HEK293 (cell line): Measurements from ENCODE around the gene IGIP.

Source experiments
- CTCF ChIA-PET: fragments of 350-600 bp; formaldehyde crosslinking; extraction: SDS; loops from one replicate; lab custom pipeline; 2021; ENCODE audit warnings: antibody characterized with exemption; lab: Yijun Ruan, JAX
- POLR2A ChIA-PET: fragments of 300-600 bp; formaldehyde crosslinking; extraction: SDS; loops from one replicate; lab custom pipeline; 2020; ENCODE audit warnings: antibody characterized with exemption, inconsistent platforms; lab: Yijun Ruan, JAX
- H3K27ac ChIP-seq: fragments of 200-500 bp; sonication (Bioruptor generic); 2 replicates; pipeline ENCODE4 v1.5.1; 2014; ENCODE audit warnings: low read depth, low read length, control low read depth, inconsistent platforms; ENCODE audit errors: extremely low read depth
- H3K36me3 ChIP-seq, 2 experiments: fragments of 200-500 bp in 1 of 2; sonication (Bioruptor generic) in 1 of 2; 1 replicate in 1 of 2; 2 replicates in 1 of 2; pipeline ENCODE4 v1.5.1; 2014 to 2017; ENCODE audit warnings: inconsistent platforms in 2 of 2, low read length in 2 of 2; ENCODE audit not compliant: control insufficient read depth in 2 of 2, insufficient read depth in 1 of 2
- H3K4me1 ChIP-seq: fragments of 200-500 bp; sonication (Bioruptor generic); 2 replicates; pipeline ENCODE4 v1.5.1; 2014; ENCODE audit warnings: mild to moderate bottlenecking, low read length, inconsistent platforms; ENCODE audit not compliant: control insufficient read depth, insufficient read depth
- H3K4me3 ChIP-seq: 2 replicates; pipeline ENCODE4 v1.5.1; 2011; ENCODE audit warnings: low read depth, mild to moderate bottlenecking, control low read depth, low read length, moderate library complexity
- H3K9me3 ChIP-seq: fragments of 200-500 bp; sonication (Bioruptor generic); 2 replicates; pipeline ENCODE4 v1.5.1; 2014; ENCODE audit warnings: low read depth, low read length, inconsistent platforms; ENCODE audit not compliant: control insufficient read depth, insufficient read depth
- KLF8 ChIP-seq: fragments of 450-650 bp; formaldehyde crosslinking; IDR thresholded peaks from 2 replicates; pipeline ENCODE4 v1.5.1; 2016; ENCODE audit warnings: missing biosample characterization, missing genetic modification characterization
- OSR2 ChIP-seq: fragments of 450-650 bp; formaldehyde crosslinking; IDR thresholded peaks from 2 replicates; pipeline ENCODE4 v1.5.1; 2016; ENCODE audit warnings: missing biosample characterization, missing genetic modification characterization
- OVOL3 ChIP-seq: fragments of 450-650 bp; formaldehyde crosslinking; IDR thresholded peaks from 2 replicates; pipeline ENCODE4 v1.5.1; 2016; ENCODE audit warnings: missing biosample characterization, missing genetic modification characterization
- PRDM1 ChIP-seq: fragments of 450-650 bp; formaldehyde crosslinking; IDR thresholded peaks from 2 replicates; pipeline ENCODE4; 2016; ENCODE audit warnings: missing biosample characterization, missing genetic modification characterization
- ZFP37 ChIP-seq: fragments of 450-650 bp; formaldehyde crosslinking; IDR thresholded peaks from 2 replicates; pipeline ENCODE4 v1.5.1; 2016; ENCODE audit warnings: missing biosample characterization, missing genetic modification characterization
- ZNF112 ChIP-seq: fragments of 450-650 bp; formaldehyde crosslinking; IDR thresholded peaks from 2 replicates; pipeline ENCODE4 v1.5.0; 2017; ENCODE audit warnings: missing biosample characterization, missing genetic modification characterization
- ZNF133 ChIP-seq: fragments of 450-650 bp; formaldehyde crosslinking; IDR thresholded peaks from 2 replicates; pipeline ENCODE4 v1.5.1; 2016; ENCODE audit warnings: missing biosample characterization, missing genetic modification characterization
- ZNF274 ChIP-seq, 2 experiments: fragments of 200-500 bp in 1 of 2; fragments of 450-650 bp in 1 of 2; sonication (Bioruptor generic) in 1 of 2; formaldehyde crosslinking in 1 of 2; IDR thresholded peaks; 2 replicates each; pipeline versions ENCODE4 v1.5.1 to v1.6.1; 2014 to 2016; ENCODE audit warnings: borderline replicate concordance in 1 of 2, inconsistent platforms in 1 of 2, low read length in 1 of 2, missing biosample characterization in 1 of 2, missing genetic modification characterization in 1 of 2
- ZNF341 ChIP-seq: fragments of 450-650 bp; formaldehyde crosslinking; IDR thresholded peaks from 2 replicates; pipeline ENCODE4; 2016; ENCODE audit warnings: low read depth, missing biosample characterization, missing genetic modification characterization
- ZNF37A ChIP-seq: fragments of 450-650 bp; IDR thresholded peaks from 2 replicates; pipeline ENCODE4 v1.5.1; 2018; ENCODE audit warnings: missing biosample characterization, missing genetic modification characterization
- ZNF549 ChIP-seq: fragments of 450-650 bp; IDR thresholded peaks from 2 replicates; pipeline ENCODE4 v1.5.1; 2018; ENCODE audit warnings: missing biosample characterization, missing genetic modification characterization, mild to moderate bottlenecking, inconsistent platforms, moderate library complexity
- ZNF624 ChIP-seq: fragments of 450-650 bp; formaldehyde crosslinking; IDR thresholded peaks from 2 replicates; pipeline ENCODE4 v1.5.1; 2017; ENCODE audit warnings: missing biosample characterization, missing genetic modification characterization
- ZNF654 ChIP-seq: fragments of 450-650 bp; formaldehyde crosslinking; IDR thresholded peaks from 2 replicates; pipeline ENCODE4 v1.5.1; 2016; ENCODE audit warnings: low read depth, missing biosample characterization, missing genetic modification characterization
- ZNF670 ChIP-seq: fragments of 450-650 bp; formaldehyde crosslinking; IDR thresholded peaks from 2 replicates; pipeline ENCODE4 v1.5.1; 2016; ENCODE audit warnings: missing biosample characterization, missing genetic modification characterization, low read depth
- ZNF677 ChIP-seq: fragments of 450-650 bp; IDR thresholded peaks from 2 replicates; pipeline ENCODE4 v1.5.0; 2018; ENCODE audit warnings: missing biosample characterization, mild to moderate bottlenecking, missing genetic modification characterization, moderate library complexity
- TF ChIP-seq, protein P1 (sequence below): fragments of 450-650 bp; formaldehyde crosslinking; IDR thresholded peaks from 2 replicates; pipeline ENCODE4 v1.5.1; 2017; ENCODE audit warnings: missing biosample characterization, mild to moderate bottlenecking, missing genetic modification characterization, moderate library complexity
- TF ChIP-seq, protein P2 (sequence below): fragments of 450-650 bp; formaldehyde crosslinking; IDR thresholded peaks from 2 replicates; pipeline ENCODE4 v1.5.1; 2016; ENCODE audit warnings: missing biosample characterization, missing genetic modification characterization
- TF ChIP-seq, protein P3 (sequence below): fragments of 450-650 bp; formaldehyde crosslinking; IDR thresholded peaks from 2 replicates; pipeline ENCODE4 v1.5.1; 2017; ENCODE audit warnings: missing biosample characterization, missing genetic modification characterization
- TF ChIP-seq, protein P4 (sequence below): fragments of 450-650 bp; formaldehyde crosslinking; IDR thresholded peaks from 2 replicates; pipeline ENCODE4 v1.5.1; 2016; ENCODE audit warnings: missing biosample characterization, missing genetic modification characterization
- TF ChIP-seq, protein P5 (sequence below): fragments of 450-650 bp; formaldehyde crosslinking; IDR thresholded peaks from 2 replicates; pipeline ENCODE4 v1.5.1; 2017; ENCODE audit warnings: missing biosample characterization, missing genetic modification characterization
- TF ChIP-seq, protein P6 (sequence below): fragments of 450-650 bp; formaldehyde crosslinking; IDR thresholded peaks from 2 replicates; pipeline ENCODE4 v1.5.1; 2016; ENCODE audit warnings: missing biosample characterization, missing genetic modification characterization

Gene IGIP

DNA sequence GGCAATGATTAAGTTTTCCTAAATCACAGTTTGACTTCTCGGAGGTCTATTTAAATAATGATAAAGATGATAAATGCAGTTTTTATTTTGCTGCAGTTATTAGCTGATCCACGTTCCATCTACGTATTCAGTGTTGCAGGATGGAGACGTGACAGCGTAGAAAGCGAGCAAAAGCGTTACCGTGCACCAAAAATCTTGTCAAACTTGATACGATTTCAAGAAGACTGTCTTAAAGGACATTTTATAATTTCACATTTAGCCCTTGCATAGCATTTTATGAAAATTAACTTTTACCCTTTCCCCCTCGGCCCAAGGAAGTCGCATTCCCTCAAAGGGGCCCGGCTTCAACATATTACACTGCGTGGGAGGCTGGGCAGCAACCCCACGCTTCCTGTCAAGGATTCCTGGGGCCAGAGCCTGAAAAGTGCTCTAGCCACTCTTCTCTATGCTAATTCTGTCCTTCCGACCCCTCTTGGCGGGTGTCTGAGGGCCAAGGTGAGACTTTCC is 18.9 kb upstream of the IGIP start:
- Histone ChIP-seq H3K4me1 (peaks cover 19% of the 10 kb centered on the region), H3K27ac (peak overlapping the region; percentile 92), H3K9me3 (no peaks in the 10 kb centered on the region), H3K4me3 (peak overlapping the region; percentile 85), H3K36me3 (no peaks in the 10 kb centered on the region)
- ChIA-PET CTCF (interaction anchor here (0.6 to 3.4 kb wide), 6 partner anchors 11 to 421 kb away, joined by 4 to 25 read pairs (median 4); no protein-coding TSS in a partner anchor), POLR2A (interaction anchor here (0.6 to 2.4 kb wide), 7 partner anchors 11 to 601 kb away, joined by 3 to 20 read pairs (median 5); no protein-coding TSS in a partner anchor)
- TF ChIP-seq PRDM1 (tag by site-specific recombination): peak; percentile 61; the same call in 1 of the 2 replicates
- TF ChIP-seq, protein P1, sequence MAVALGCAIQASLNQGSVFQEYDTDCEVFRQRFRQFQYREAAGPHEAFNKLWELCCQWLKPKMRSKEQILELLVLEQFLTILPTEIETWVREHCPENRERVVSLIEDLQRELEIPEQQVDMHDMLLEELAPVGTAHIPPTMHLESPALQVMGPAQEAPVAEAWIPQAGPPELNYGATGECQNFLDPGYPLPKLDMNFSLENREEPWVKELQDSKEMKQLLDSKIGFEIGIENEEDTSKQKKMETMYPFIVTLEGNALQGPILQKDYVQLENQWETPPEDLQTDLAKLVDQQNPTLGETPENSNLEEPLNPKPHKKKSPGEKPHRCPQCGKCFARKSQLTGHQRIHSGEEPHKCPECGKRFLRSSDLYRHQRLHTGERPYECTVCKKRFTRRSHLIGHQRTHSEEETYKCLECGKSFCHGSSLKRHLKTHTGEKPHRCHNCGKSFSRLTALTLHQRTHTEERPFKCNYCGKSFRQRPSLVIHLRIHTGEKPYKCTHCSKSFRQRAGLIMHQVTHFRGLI: no peak

DNA sequence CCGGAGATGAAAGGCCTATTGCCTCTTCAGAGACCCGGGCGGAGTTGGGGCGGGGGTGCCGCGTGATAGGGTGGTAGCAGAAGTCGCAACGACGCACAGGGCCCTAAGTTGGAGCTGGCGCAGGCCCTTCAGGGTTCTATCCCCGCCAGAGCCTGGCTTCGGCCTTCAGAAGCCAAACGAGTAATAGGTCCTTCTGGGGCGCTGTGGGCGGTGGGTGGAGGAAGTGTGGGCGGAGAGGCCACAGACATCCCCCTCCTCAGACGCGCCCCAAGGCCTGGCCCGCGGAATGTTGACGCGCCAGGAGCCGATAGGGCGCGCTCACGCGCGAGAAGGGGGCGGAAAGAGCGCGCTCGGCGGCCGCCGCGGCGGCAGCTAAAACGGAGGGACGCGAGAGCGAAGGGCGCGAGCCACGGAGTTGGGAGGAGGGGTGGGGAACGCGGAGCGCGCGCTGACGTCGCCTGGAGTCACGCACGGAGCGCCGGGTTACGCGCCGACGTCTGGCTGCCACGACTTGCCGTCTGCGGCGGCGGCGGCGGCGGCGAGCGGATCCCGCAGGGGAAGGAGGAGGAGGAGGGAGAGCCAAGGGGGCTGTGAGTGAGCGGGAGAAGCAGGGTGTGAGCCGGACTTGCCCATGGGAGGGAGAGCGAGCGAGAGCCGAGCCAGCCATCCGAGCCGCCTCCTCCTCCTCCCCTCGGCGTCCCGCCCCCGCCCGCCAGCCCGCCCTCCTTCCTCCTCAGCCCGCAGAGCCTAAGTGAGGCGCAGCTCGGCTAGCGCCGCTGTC is 18.2 kb upstream of the IGIP start:
- peak overlapping the region; percentile 92 for H3K27ac ChIP-seq
- H3K4me1 ChIP-seq: peaks cover 19% of the 10 kb centered on the region
- ChIA-PET CTCF (interaction anchor here (0.6 to 3.4 kb wide), 6 partner anchors 11 to 422 kb away, joined by 3 to 25 read pairs (median 4); no protein-coding TSS in a partner anchor), POLR2A (interaction anchor here (0.6 to 2.4 kb wide), 11 partner anchors 10 to 601 kb away, joined by 3 to 20 read pairs (median 4); no protein-coding TSS in a partner anchor)
- no peaks in the 10 kb centered on the region for H3K9me3 ChIP-seq
- peak overlapping the region; percentile 85 for H3K4me3 ChIP-seq
- H3K36me3 ChIP-seq: no peaks in the 10 kb centered on the region
- TF ChIP-seq OVOL3 (tag by site-specific recombination) (no peak), ZNF549 (no peak), ZNF341 (tag by site-specific recombination) (no peak), KLF8 (tag by site-specific recombination) (peak; percentile 66), ZNF133 (no peak), ZNF112 (tag by site-specific recombination) (no peak), ZFP37 (tag by site-specific recombination) (peak; percentile 68), ZNF37A (tag by site-specific recombination) (no peak), ZNF654 (tag by site-specific recombination) (no peak), ZNF677 (tag by site-specific recombination) (no peak), OSR2 (tag by site-specific recombination) (no peak), ZNF670 (tag by site-specific recombination) (no peak), ZNF624 (no peak), ZNF274 (IDR thresholded peaks at IDR 0.05; ENCODE audit: low read length) (no peak), ZNF274 (tag by site-specific recombination; IDR thresholded peaks at IDR 0.05; ENCODE audit: borderline replicate concordance) (no peak)
- TF ChIP-seq, protein P2, sequence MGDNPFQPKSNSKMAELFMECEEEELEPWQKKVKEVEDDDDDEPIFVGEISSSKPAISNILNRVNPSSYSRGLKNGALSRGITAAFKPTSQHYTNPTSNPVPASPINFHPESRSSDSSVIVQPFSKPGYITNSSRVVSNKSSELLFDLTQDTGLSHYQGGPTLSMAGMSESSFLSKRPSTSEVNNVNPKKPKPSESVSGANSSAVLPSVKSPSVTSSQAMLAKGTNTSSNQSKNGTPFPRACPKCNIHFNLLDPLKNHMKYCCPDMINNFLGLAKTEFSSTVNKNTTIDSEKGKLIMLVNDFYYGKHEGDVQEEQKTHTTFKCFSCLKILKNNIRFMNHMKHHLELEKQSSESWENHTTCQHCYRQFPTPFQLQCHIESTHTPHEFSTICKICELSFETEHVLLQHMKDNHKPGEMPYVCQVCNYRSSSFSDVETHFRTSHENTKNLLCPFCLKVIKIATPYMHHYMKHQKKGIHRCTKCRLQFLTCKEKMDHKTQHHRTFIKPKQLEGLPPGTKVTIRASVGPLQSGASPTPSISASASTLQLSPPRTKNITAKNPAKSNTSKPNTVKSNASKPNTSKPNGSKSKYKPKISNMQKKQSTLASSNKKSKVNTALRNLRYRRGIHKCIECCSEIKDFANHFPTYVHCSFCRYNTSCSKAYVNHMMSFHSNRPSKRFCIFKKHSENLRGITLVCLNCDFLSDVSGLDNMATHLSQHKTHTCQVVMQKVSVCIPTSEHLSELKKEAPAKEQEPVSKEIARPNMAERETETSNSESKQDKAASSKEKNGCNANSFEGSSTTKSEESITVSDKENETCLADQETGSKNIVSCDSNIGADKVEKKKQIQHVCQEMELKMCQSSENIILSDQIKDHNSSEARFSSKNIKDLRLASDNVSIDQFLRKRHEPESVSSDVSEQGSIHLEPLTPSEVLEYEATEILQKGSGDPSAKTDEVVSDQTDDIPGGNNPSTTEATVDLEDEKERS (tag by site-specific recombination): no peak
- TF ChIP-seq, protein P3, sequence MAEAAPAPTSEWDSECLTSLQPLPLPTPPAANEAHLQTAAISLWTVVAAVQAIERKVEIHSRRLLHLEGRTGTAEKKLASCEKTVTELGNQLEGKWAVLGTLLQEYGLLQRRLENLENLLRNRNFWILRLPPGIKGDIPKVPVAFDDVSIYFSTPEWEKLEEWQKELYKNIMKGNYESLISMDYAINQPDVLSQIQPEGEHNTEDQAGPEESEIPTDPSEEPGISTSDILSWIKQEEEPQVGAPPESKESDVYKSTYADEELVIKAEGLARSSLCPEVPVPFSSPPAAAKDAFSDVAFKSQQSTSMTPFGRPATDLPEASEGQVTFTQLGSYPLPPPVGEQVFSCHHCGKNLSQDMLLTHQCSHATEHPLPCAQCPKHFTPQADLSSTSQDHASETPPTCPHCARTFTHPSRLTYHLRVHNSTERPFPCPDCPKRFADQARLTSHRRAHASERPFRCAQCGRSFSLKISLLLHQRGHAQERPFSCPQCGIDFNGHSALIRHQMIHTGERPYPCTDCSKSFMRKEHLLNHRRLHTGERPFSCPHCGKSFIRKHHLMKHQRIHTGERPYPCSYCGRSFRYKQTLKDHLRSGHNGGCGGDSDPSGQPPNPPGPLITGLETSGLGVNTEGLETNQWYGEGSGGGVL (tag by site-specific recombination): peak; percentile 97
- TF ChIP-seq, protein P4, sequence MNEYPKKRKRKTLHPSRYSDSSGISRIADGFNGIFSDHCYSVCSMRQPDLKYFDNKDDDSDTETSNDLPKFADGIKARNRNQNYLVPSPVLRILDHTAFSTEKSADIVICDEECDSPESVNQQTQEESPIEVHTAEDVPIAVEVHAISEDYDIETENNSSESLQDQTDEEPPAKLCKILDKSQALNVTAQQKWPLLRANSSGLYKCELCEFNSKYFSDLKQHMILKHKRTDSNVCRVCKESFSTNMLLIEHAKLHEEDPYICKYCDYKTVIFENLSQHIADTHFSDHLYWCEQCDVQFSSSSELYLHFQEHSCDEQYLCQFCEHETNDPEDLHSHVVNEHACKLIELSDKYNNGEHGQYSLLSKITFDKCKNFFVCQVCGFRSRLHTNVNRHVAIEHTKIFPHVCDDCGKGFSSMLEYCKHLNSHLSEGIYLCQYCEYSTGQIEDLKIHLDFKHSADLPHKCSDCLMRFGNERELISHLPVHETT (tag by site-specific recombination): no peak
- TF ChIP-seq, protein P5, sequence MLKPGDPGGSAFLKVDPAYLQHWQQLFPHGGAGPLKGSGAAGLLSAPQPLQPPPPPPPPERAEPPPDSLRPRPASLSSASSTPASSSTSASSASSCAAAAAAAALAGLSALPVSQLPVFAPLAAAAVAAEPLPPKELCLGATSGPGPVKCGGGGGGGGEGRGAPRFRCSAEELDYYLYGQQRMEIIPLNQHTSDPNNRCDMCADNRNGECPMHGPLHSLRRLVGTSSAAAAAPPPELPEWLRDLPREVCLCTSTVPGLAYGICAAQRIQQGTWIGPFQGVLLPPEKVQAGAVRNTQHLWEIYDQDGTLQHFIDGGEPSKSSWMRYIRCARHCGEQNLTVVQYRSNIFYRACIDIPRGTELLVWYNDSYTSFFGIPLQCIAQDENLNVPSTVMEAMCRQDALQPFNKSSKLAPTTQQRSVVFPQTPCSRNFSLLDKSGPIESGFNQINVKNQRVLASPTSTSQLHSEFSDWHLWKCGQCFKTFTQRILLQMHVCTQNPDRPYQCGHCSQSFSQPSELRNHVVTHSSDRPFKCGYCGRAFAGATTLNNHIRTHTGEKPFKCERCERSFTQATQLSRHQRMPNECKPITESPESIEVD (tag by site-specific recombination): no peak
- TF ChIP-seq, protein P6, sequence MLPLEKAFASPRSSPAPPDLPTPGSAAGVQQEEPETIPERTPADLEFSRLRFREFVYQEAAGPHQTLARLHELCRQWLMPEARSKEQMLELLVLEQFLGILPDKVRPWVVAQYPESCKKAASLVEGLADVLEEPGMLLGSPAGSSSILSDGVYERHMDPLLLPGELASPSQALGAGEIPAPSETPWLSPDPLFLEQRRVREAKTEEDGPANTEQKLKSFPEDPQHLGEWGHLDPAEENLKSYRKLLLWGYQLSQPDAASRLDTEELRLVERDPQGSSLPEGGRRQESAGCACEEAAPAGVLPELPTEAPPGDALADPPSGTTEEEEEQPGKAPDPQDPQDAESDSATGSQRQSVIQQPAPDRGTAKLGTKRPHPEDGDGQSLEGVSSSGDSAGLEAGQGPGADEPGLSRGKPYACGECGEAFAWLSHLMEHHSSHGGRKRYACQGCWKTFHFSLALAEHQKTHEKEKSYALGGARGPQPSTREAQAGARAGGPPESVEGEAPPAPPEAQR: no peak
